Lung microvascular endothelial cell (primary cell): ENCODE data around the gene RSL24D1. TPM values are rescaled to one million over a fixed set of nuclear protein-coding genes. Genes with fewer than 3 reads are reported as not detected.
"Not testable (repeated sequence)": the region's sequence is repeated elsewhere in the genome, so short reads cannot be mapped to it uniquely, and the experiment has no call there.

Source experiments
- DNase-seq, 2 donors: peaks; one replicate each; pipeline versions ENCODE4 v3.0.0 to v3.0.0-alpha.2; 2010; ENCODE audit warnings: low read depth in 2 of 2
- total RNA-seq: library from RNA; depleted of rRNA; stranded (reverse); fragments of >200 nt; gene quantifications from 2 replicates; pipeline ENCODE4 v1.2.1, GENCODE V29; 2014

Gene RSL24D1
- total RNA-seq, 1 donor from 2014 or later: 59.7 TPM

GRCh38 chr15:55218056-55218455 lies 21.3 kb upstream of the RSL24D1 start:
- no peak for DNase-seq

- DNase-seq: no peak
Measured at GRCh38 chr15:55204464-55204863, 7.7 kb upstream of the RSL24D1 start.

- DNase-seq: no peak
Measured at GRCh38 chr15:55202206-55202605, 5.5 kb upstream of the RSL24D1 start.

GRCh38 chr15:55198706-55199105 lies 2.0 kb upstream of the RSL24D1 start:
- DNase-seq: no peak

GRCh38 chr15:55197719-55198118 lies 978 bp upstream of the RSL24D1 start:
- DNase-seq: no peak

GRCh38 chr15:55197362-55197705 lies 593 bp upstream of the RSL24D1 start:
- no peak for DNase-seq

- peak; percentile 13 to 20 for DNase-seq
Measured at GRCh38 chr15:55195996-55196395, 745 bp downstream of the RSL24D1 start.

- no peak for DNase-seq
Measured at GRCh38 chr15:55194256-55194655, 2.5 kb downstream of the RSL24D1 start.

- DNase-seq: peak; percentile 27 to 35
Measured at GRCh38 chr15:55186331-55186730, 10.4 kb downstream of the RSL24D1 start.

- DNase-seq: peak in 1 of 2 donors; percentile 37
Measured at GRCh38 chr15:55183679-55184078, 13.1 kb downstream of the RSL24D1 start.

- no peak for DNase-seq
Measured at GRCh38 chr15:55179141-55179540, 17.6 kb downstream of the RSL24D1 start.

- DNase-seq: no peak
Measured at GRCh38 chr15:55170361-55170760, 26.4 kb downstream of the RSL24D1 start.

GRCh38 chr15:55168350-55168974 lies 28.3 kb downstream of the RSL24D1 start:
- DNase-seq: peak; percentile 76 to 78

- DNase-seq: no peak
Measured at GRCh38 chr15:55164284-55164683, 32.5 kb downstream of the RSL24D1 start.

- no peak for DNase-seq
Measured at GRCh38 chr15:55151631-55152030, 45.1 kb downstream of the RSL24D1 start.

GRCh38 chr15:55143132-55143531 lies 53.6 kb downstream of the RSL24D1 start:
- not testable (repeated sequence) for DNase-seq

GRCh38 chr15:55133972-55134371 lies 62.8 kb downstream of the RSL24D1 start:
- DNase-seq: no peak

- DNase-seq: no peak
Measured at GRCh38 chr15:55132672-55133071, 64.1 kb downstream of the RSL24D1 start.

Other genes starting within 250 kb of the RSL24D1 start
- gene RAB27A, start 92.9 kb upstream of the RSL24D1 start, total RNA-seq: 6.1 and 9.5 TPM in 2 replicates
- gene PIGBOS1, start 122.2 kb upstream of the RSL24D1 start, total RNA-seq: 4.1 and 7.7 TPM in 2 replicates
- 6.5 and 7.6 TPM in 2 replicates for gene PIGB, start 122.3 kb upstream of the RSL24D1 start, total RNA-seq
- 34.0 and 49.4 TPM in 2 replicates for gene CCPG1, start 211.4 kb upstream of the RSL24D1 start, total RNA-seq
- 0.60 and 0.87 TPM in 2 replicates for gene PIERCE2, start 211.6 kb upstream of the RSL24D1 start, total RNA-seq